Prostate gland (tissue), 2 donors: ENCODE measurements around the gene PLCB3. TPM values are rescaled to one million over a fixed set of nuclear protein-coding genes. Genes with fewer than 3 reads are reported as not detected.
"Not testable (repeated sequence)": the region's sequence is repeated elsewhere in the genome, so short reads cannot be mapped to it uniquely, and the experiment has no call there.

Experiments used
- DNase-seq: peaks from one replicate; pipeline ENCODE4 v3.0.0-alpha.2; 2019; ENCODE audit warnings: low spot score
- H3K27ac ChIP-seq, 2 donors: fragments of 200-600 bp; sonication (generic); 2 replicates each; pipeline ENCODE4 v1.5.1; 2017 to 2019
- H3K27me3 ChIP-seq: fragments of 200-600 bp; sonication (generic); replicated peaks from 2 replicates; pipeline ENCODE4 v1.5.1; 2019; ENCODE audit not compliant: insufficient read depth
- H3K36me3 ChIP-seq, 2 donors: fragments of 200-600 bp; sonication (generic); 1 replicate in 1 of 2; 2 replicates in 1 of 2; pipeline versions ENCODE4 v1.5.1 to v1.8.1; 2017 to 2019
- H3K4me1 ChIP-seq: fragments of 200-600 bp; sonication (generic); replicated peaks from 2 replicates; pipeline ENCODE4 v1.5.1; 2019
- H3K4me3 ChIP-seq, 2 donors: fragments of 200-600 bp; sonication (generic); 2 replicates each; pipeline ENCODE4 v1.5.1; 2017 to 2019
- H3K9me3 ChIP-seq: fragments of 200-600 bp; sonication (generic); 2 replicates; pipeline ENCODE4 v1.5.1; 2017
- POLR2A ChIP-seq: fragments of 450-650 bp; IDR thresholded peaks from one replicate; pipeline ENCODE4 v1.6.1; 2016; ENCODE audit warnings: antibody characterized with exemption, mild to moderate bottlenecking
- POLR2AphosphoS5 ChIP-seq: sonication (generic); formaldehyde crosslinking; IDR thresholded peaks from one replicate; pipeline ENCODE4 v1.6.1; 2017; ENCODE audit warnings: antibody characterized with exemption
- WGBS: methylation state at CpG from one replicate; pipeline ENCODE4 v1.1.5; 2018; 5-methylcytosine and 5-hydroxymethylcytosine counted together
- intact Hi-C: fragments of 100-400 bp; cut with DNase I; formaldehyde crosslinking; loops from one replicate; pipeline ENCODE4 v1.14.2; 2022
- total RNA-seq, 2 donors: library from RNA; depleted of rRNA; stranded (reverse); fragments of >200 nt; gene quantifications; one replicate each; pipeline ENCODE4 v1.1.0, GENCODE V29; 2016
- TF ChIP-seq, protein P1 (sequence below), 4 experiments: fragments of 200-600 bp in 2 of 4; fragments of 450-650 bp in 2 of 4; sonication (generic) in 2 of 4; IDR thresholded peaks; 1 replicate in 3 of 4; 2 replicates in 1 of 4; pipeline ENCODE4 v1.5.1; 2016 to 2019; ENCODE audit warnings: antibody characterized with exemption in 4 of 4, mild to moderate bottlenecking in 2 of 4, moderate library complexity in 2 of 4

PLCB3 gene
- total RNA-seq, 2 donors from 2014 or later: 26.3 to 43.1 TPM

DNA sequence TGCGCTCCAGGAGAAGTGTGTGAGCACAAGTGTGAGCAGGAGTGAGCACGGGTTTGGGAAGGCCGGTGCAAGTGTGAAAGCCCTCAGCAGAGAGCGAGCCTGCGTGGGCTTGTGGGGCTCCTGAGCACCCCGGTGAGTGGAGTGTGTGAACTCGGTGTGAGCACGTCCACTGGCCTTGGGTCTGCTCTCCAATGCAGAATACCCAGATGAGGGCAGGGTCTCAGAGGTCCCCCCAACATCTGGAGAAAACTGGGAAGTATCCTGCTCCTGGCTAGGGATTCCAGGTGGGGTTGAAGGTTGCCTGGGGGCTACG lies 55.2 kb downstream of the PLCB3 start:
- intact Hi-C loops: no loop called here
- TF ChIP-seq POLR2A (no peak), POLR2AphosphoS5 (no peak)
- TF ChIP-seq, protein P1, sequence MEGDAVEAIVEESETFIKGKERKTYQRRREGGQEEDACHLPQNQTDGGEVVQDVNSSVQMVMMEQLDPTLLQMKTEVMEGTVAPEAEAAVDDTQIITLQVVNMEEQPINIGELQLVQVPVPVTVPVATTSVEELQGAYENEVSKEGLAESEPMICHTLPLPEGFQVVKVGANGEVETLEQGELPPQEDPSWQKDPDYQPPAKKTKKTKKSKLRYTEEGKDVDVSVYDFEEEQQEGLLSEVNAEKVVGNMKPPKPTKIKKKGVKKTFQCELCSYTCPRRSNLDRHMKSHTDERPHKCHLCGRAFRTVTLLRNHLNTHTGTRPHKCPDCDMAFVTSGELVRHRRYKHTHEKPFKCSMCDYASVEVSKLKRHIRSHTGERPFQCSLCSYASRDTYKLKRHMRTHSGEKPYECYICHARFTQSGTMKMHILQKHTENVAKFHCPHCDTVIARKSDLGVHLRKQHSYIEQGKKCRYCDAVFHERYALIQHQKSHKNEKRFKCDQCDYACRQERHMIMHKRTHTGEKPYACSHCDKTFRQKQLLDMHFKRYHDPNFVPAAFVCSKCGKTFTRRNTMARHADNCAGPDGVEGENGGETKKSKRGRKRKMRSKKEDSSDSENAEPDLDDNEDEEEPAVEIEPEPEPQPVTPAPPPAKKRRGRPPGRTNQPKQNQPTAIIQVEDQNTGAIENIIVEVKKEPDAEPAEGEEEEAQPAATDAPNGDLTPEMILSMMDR (IDR thresholded peaks at IDR 0.05): no peak
- no peaks in the 10 kb centered on the region for H3K36me3 ChIP-seq
- no peaks in the 10 kb centered on the region for H3K9me3 ChIP-seq
- H3K4me1 ChIP-seq: peaks cover 2% of the 10 kb centered on the region
- no peak for DNase-seq
- H3K4me3 ChIP-seq: peak overlapping the region; percentile 53 to 69
- no peaks in the 10 kb centered on the region for H3K27me3 ChIP-seq
- 28% methylated on average over 9 of the region's 9 CpGs for WGBS
- H3K27ac ChIP-seq: peak overlapping the region; percentile 75 to 78

DNA sequence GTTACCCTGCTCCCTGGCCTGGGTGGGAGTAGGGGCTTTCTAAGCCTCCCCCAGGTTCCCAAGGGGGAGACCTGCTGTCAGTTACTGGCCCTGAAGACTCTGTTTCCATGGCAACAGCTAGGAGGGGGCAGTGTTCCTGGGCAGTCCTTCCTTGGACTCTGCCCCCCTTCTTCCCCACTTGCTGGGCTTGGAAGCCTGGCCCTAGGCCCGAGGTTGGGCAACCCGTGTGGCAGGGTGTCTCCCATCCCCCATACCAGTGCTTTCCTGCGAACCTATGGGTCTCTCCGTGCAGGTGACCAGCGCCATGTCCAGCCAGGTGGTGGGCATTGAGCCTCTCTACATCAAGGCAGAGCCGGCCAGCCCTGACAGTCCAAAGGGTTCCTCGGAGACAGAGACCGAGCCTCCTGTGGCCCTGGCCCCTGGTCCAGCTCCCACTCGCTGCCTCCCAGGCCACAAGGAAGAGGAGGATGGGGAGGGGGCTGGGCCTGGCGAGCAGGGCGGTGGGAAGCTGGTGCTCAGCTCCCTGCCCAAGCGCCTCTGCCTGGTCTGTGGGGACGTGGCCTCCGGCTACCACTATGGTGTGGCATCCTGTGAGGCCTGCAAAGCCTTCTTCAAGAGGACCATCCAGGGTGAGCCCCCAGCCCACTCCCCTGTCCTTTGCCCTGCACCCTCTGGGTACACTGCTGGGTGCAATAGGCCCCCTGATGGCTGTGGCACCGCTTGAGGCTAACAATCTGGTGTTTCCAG lies 55.7 kb downstream of the PLCB3 start:
- intact Hi-C loops: no loop called here
- Histone ChIP-seq H3K4me3 (peak overlapping the region; percentile 53 to 69), H3K27me3 (no peaks in the 10 kb centered on the region), H3K4me1 (peaks cover 2% of the 10 kb centered on the region), H3K27ac (peak overlapping the region; percentile 75 to 78), H3K36me3 (no peaks in the 10 kb centered on the region), H3K9me3 (no peaks in the 10 kb centered on the region)
- TF ChIP-seq POLR2A (no peak), POLR2AphosphoS5 (no peak)
- TF ChIP-seq, protein P1 (IDR thresholded peaks at IDR 0.05): no peak
- 73% methylated on average over 15 of the region's 15 CpGs for WGBS
- no peak for DNase-seq

DNA sequence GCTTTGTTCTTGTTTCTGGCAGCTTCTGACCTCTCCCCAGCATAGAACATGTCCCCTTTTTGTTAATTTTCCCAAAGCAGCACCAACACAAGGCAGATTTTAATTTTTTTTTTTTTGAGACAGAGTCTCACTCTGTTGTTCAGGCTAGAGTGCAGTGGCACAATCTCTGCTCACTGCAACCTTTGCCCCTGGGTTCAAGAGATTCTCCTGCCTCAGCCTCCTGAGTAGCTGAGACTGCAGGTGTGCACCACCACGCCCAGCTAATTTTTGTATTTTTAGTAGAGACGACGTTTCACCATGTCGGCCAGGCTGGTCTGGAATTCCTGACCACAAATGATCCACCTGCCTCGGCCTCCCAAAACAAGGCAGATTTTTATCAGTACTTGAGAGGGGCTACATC lies 56.5 kb downstream of the PLCB3 start:
- H3K4me1 ChIP-seq, DNase-seq, H3K36me3 ChIP-seq, H3K27me3 ChIP-seq, H3K27ac ChIP-seq, H3K4me3 ChIP-seq, intact Hi-C loops, H3K9me3 ChIP-seq: not testable (repeated sequence)
- WGBS: 80% methylated on average over 5 of the region's 5 CpGs

DNA sequence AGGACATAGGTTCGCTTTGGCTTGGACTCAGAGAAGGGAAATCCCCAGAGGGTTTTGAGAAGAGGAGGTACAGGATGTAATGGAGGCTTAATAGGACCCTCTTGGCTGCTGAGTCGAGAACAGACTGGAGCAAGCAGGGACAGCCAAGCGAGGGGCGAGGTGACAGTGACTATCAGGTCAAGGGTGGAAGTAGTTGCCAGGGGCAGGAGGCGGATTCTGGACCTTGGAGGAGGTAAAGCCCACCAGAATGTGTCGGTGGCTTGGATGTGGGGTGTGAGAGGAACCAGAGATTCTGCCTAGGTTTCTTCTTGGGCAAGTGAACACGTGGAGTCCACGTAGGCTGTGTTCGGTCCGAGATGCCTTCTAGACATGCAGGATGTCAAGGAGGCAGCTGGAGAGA lies 61.6 kb downstream of the PLCB3 start:
- TF ChIP-seq, protein P1 (IDR thresholded peaks at IDR 0.05): no peak
- TF ChIP-seq POLR2A (no peak), POLR2AphosphoS5 (no peak)
- Histone ChIP-seq H3K4me3 (no peak overlapping the region), H3K4me1 (no peaks in the 10 kb centered on the region), H3K9me3 (no peaks in the 10 kb centered on the region), H3K27ac (no peak overlapping the region), H3K36me3 (no peaks in the 10 kb centered on the region), H3K27me3 (no peaks in the 10 kb centered on the region)
- DNase-seq: no peak
- WGBS: 85% methylated on average over 10 of the region's 10 CpGs
- intact Hi-C loops: no loop called here

DNA sequence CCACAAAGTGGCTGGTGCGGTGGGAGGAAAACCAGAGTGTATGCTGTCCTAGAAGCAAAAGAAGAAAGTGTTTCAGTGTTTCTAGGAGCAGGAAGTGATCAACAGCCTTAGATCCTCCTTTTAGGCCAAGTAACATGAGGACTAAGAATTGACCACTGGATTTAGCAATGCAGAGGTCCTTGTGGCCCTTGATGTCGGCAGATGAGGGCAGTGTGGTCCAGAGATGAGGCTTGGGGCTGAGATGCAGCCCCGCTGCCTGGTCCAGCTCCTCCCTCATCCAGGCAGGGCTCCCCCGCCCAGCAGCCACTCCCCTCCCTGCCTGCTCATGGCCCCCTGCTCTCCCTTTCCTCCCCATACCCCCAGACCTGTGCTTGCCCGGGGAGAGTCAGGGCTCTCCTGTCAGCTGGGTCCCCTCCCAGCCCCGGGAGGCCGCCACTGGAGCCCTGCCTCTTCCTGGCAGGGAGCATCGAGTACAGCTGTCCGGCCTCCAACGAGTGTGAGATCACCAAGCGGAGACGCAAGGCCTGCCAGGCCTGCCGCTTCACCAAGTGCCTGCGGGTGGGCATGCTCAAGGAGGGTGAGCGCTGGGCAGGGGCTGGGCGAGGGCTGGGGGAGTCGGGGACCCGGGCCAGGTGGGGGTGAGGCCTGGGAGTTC lies 62.3 kb downstream of the PLCB3 start:
- intact Hi-C loops: no loop called here
- TF ChIP-seq POLR2A: no peak
- TF ChIP-seq POLR2AphosphoS5: no peak
- TF ChIP-seq, protein P1 (IDR thresholded peaks at IDR 0.05): no peak
- Histone ChIP-seq H3K36me3 (no peaks in the 10 kb centered on the region), H3K27ac (peak overlapping the region; percentile 17 to 27), H3K9me3 (no peaks in the 10 kb centered on the region), H3K27me3 (no peaks in the 10 kb centered on the region), H3K4me3 (no peak overlapping the region), H3K4me1 (no peaks in the 10 kb centered on the region)
- no peak for DNase-seq
- WGBS: 61% methylated on average over 18 of the region's 18 CpGs
